ENCODE measurements around the gene CDH13.
A peak's percentile ranks its signal among the peaks of the same experiment; 100 is the strongest.

The CDH13 gene

GRCh38 chr16:82715160-82715559 is 88.4 kb downstream of the CDH13 start:
- no peak overlapping the region for H3K4me3 ChIP-seq (ENCODE audit: low read length)
- no peak for DNase-seq (ENCODE audit: low read depth)
- TF ChIP-seq CTCF (conservative IDR thresholded peaks at IDR 0.05; ENCODE audit: low read length): no peak

- no peak overlapping the region for H3K4me3 ChIP-seq (ENCODE audit: low read length)
- peak; percentile 43 for DNase-seq (ENCODE audit: low read depth)
- no peak for TF ChIP-seq CTCF (conservative IDR thresholded peaks at IDR 0.05; ENCODE audit: low read length)
Measured at GRCh38 chr16:82715833-82716232, 89.1 kb downstream of the CDH13 start.

GRCh38 chr16:82716361-82716855 is 89.6 kb downstream of the CDH13 start:
- no peak for TF ChIP-seq CTCF (conservative IDR thresholded peaks at IDR 0.05; ENCODE audit: low read length)
- DNase-seq (ENCODE audit: low read depth): no peak
- no peak overlapping the region for H3K4me3 ChIP-seq (ENCODE audit: low read length)

GRCh38 chr16:82720414-82720813 is 93.6 kb downstream of the CDH13 start:
- DNase-seq (ENCODE audit: low read depth): no peak
- TF ChIP-seq CTCF (conservative IDR thresholded peaks at IDR 0.05; ENCODE audit: low read length): no peak
- no peak overlapping the region for H3K4me3 ChIP-seq (ENCODE audit: low read length)

GRCh38 chr16:82726306-82726705 is 99.5 kb downstream of the CDH13 start:
- no peak for DNase-seq (ENCODE audit: low read depth)
- no peak for TF ChIP-seq CTCF (conservative IDR thresholded peaks at IDR 0.05; ENCODE audit: low read length)
- no peak overlapping the region for H3K4me3 ChIP-seq (ENCODE audit: low read length)

- DNase-seq (ENCODE audit: low read depth): no peak
- no peak for TF ChIP-seq CTCF (conservative IDR thresholded peaks at IDR 0.05; ENCODE audit: low read length)
- no peak overlapping the region for H3K4me3 ChIP-seq (ENCODE audit: low read length)
Measured at GRCh38 chr16:82728901-82729300, 102.1 kb downstream of the CDH13 start.

- no peak overlapping the region for H3K4me3 ChIP-seq (ENCODE audit: low read length)
- DNase-seq (ENCODE audit: low read depth): no peak
- TF ChIP-seq CTCF (conservative IDR thresholded peaks at IDR 0.05; ENCODE audit: low read length): no peak
Measured at GRCh38 chr16:82730901-82731300, 104.1 kb downstream of the CDH13 start.
